Hepatocyte (in vitro differentiated cells): ENCODE data around the gene GCDH. TPM values are rescaled to one million over a fixed set of nuclear protein-coding genes. Genes with fewer than 3 reads are reported as not detected.

Experiments used
- DNase-seq: peaks from one replicate; pipeline ENCODE4 v3.0.0-alpha.2; 2016; ENCODE audit warnings: low spot score
- H2AFZ ChIP-seq: fragments of 200-600 bp; sonication (generic); 2 replicates; pipeline ENCODE4 v1.6.0; 2016; ENCODE audit warnings: antibody characterized with exemption, mild to moderate bottlenecking
- H3K27ac ChIP-seq: fragments of 200-600 bp; sonication (generic); 2 replicates; pipeline ENCODE4 v1.5.1; 2016; ENCODE audit warnings: mild to moderate bottlenecking
- H3K27me3 ChIP-seq: fragments of 200-600 bp; sonication (generic); 2 replicates; pipeline ENCODE4 v1.6.1; 2016
- H3K36me3 ChIP-seq: fragments of 200-600 bp; sonication (generic); replicated peaks from 2 replicates; pipeline ENCODE4 v1.5.1; 2016; ENCODE audit warnings: low read depth; ENCODE audit not compliant: insufficient read depth
- H3K4me1 ChIP-seq: fragments of 200-600 bp; sonication (generic); 2 replicates; pipeline ENCODE4 v1.5.1; 2016; ENCODE audit warnings: mild to moderate bottlenecking, moderate library complexity; ENCODE audit not compliant: insufficient read depth
- H3K4me2 ChIP-seq: fragments of 200-600 bp; sonication (generic); 2 replicates; pipeline ENCODE4 v1.6.0; 2016
- H3K4me3 ChIP-seq: fragments of 200-600 bp; sonication (generic); 2 replicates; pipeline ENCODE4 v1.5.1; 2016; ENCODE audit warnings: mild to moderate bottlenecking
- H3K79me2 ChIP-seq: fragments of 200-600 bp; sonication (generic); 2 replicates; pipeline ENCODE4 v1.6.0; 2017; ENCODE audit warnings: mild to moderate bottlenecking
- H3K9me2 ChIP-seq: fragments of 200-600 bp; sonication (generic); replicated peaks from 2 replicates; pipeline ENCODE4 v1.6.0; 2017; ENCODE audit warnings: mild to moderate bottlenecking; ENCODE audit not compliant: insufficient read depth
- H3K9me3 ChIP-seq: fragments of 200-600 bp; sonication (generic); 2 replicates; pipeline ENCODE4 v1.5.1; 2016; ENCODE audit warnings: low read depth, mild to moderate bottlenecking
- H4K20me1 ChIP-seq: fragments of 200-600 bp; sonication (generic); 2 replicates; pipeline ENCODE4 v1.6.0; 2016; ENCODE audit warnings: mild to moderate bottlenecking; ENCODE audit not compliant: insufficient read depth, poor library complexity, severe bottlenecking
- CTCF ChIP-seq: fragments of 200-600 bp; sonication (generic); IDR thresholded peaks from 2 replicates; pipeline ENCODE4 v1.5.1; 2016; ENCODE audit warnings: antibody characterized with exemption, mild to moderate bottlenecking; ENCODE audit not compliant: poor library complexity
- EZH2 ChIP-seq: fragments of 200-600 bp; sonication (generic); IDR thresholded peaks from 2 replicates; pipeline ENCODE4 v1.6.1; 2016; ENCODE audit warnings: antibody characterized with exemption, mild to moderate bottlenecking, borderline replicate concordance
- EZH2phosphoT487 ChIP-seq: fragments of 200-600 bp; sonication (generic); IDR thresholded peaks from one replicate; pipeline ENCODE4 v1.6.1; 2018; ENCODE audit warnings: antibody characterized with exemption, mild to moderate bottlenecking, low read depth, moderate library complexity; ENCODE audit not compliant: unreplicated experiment, severe bottlenecking
- WGBS: methylation state at CpG from one replicate; pipeline ENCODE4 v1.1.6; 2016; ENCODE audit warnings: low lambda C conversion rate; ENCODE audit errors: missing lambda C conversion rate; 5-methylcytosine and 5-hydroxymethylcytosine counted together
- polyA plus RNA-seq: library from polyadenylated mRNA; unstranded; fragments of >200 nt; fragmentation: Nextera tagmentation; extraction: Ambion mirVana; gene quantifications from 2 replicates; pipeline ENCODE4 v1.2.1, GENCODE V29; 2016
- total RNA-seq: library from RNA; depleted of rRNA; stranded (reverse); fragments of >200 nt; gene quantifications from 2 replicates; pipeline ENCODE4 v1.2.3, GENCODE V29; 2014

Gene GCDH
- total and polyA plus RNA-seq, 2 experiments from 2014 or later, result 23.4 to 31.7 TPM

GRCh38 chr19:12884926-12885748, 5.8 kb upstream of the GCDH start:
- 8% methylated on average over 65 of the region's 73 CpGs for WGBS
- no peaks in the 10 kb centered on the region for H4K20me1 ChIP-seq
- TF ChIP-seq CTCF (peak; percentile 58), EZH2phosphoT487 (no peak), EZH2 (no peak)
- H3K27ac ChIP-seq, result no peak overlapping the region
- H3K4me1 ChIP-seq, result peaks cover 5% of the 10 kb centered on the region
- no peaks in the 10 kb centered on the region for H3K9me2 ChIP-seq
- H3K79me2 ChIP-seq, result no peaks in the 10 kb centered on the region
- peak overlapping the region; percentile 92 for H3K4me2 ChIP-seq
- no peaks in the 10 kb centered on the region for H3K9me3 ChIP-seq
- peak overlapping the region; percentile 20 for H3K4me3 ChIP-seq
- peak overlapping the region; percentile 56 for H2AFZ ChIP-seq
- H3K36me3 ChIP-seq, result no peaks in the 10 kb centered on the region
- H3K27me3 ChIP-seq, result peaks cover 34% of the 10 kb centered on the region
- peak; percentile 91 for DNase-seq

GRCh38 chr19:12885749-12886650, 5.0 kb upstream of the GCDH start:
- H3K9me2 ChIP-seq, result no peaks in the 10 kb centered on the region
- H2AFZ ChIP-seq, result peak overlapping the region; percentile 56
- peaks cover 5% of the 10 kb centered on the region for H3K4me1 ChIP-seq
- H3K79me2 ChIP-seq, result no peaks in the 10 kb centered on the region
- peaks cover 34% of the 10 kb centered on the region for H3K27me3 ChIP-seq
- H3K9me3 ChIP-seq, result no peaks in the 10 kb centered on the region
- TF ChIP-seq EZH2 (peak; percentile 65), CTCF (no peak), EZH2phosphoT487 (no peak)
- H3K4me3 ChIP-seq, result peak overlapping the region; percentile 20
- H3K36me3 ChIP-seq, result no peaks in the 10 kb centered on the region
- DNase-seq, result no peak
- H3K4me2 ChIP-seq, result peak overlapping the region; percentile 92
- no peak overlapping the region for H3K27ac ChIP-seq
- WGBS, result 6% methylated on average over 34 of the region's 53 CpGs
- no peaks in the 10 kb centered on the region for H4K20me1 ChIP-seq

- Histone ChIP-seq H3K36me3 (no peaks in the 10 kb centered on the region), H3K4me1 (peaks cover 5% of the 10 kb centered on the region), H2AFZ (no peak overlapping the region), H4K20me1 (no peaks in the 10 kb centered on the region), H3K27ac (no peak overlapping the region), H3K79me2 (peaks cover 3% of the 10 kb centered on the region), H3K9me3 (no peaks in the 10 kb centered on the region), H3K4me3 (no peak overlapping the region), H3K4me2 (no peak overlapping the region), H3K27me3 (peaks cover 34% of the 10 kb centered on the region), H3K9me2 (no peaks in the 10 kb centered on the region)
- DNase-seq, result no peak
- WGBS, result 82% methylated on average over 5 of the region's 5 CpGs
- TF ChIP-seq EZH2 (no peak), EZH2phosphoT487 (no peak), CTCF (no peak)
These were observed 4.3 kb upstream of the GCDH start for GRCh38 chr19:12886651-12886968.
